Astrocyte (in vitro differentiated cells and primary cell): Measurements from ENCODE around the gene CRACR2A. TPM values are rescaled to one million over a fixed set of nuclear protein-coding genes. Genes with fewer than 3 reads are reported as not detected.

Source experiments
- DNase-seq: peaks from one replicate; pipeline ENCODE4 v3.0.0-alpha.2; 2010; ENCODE audit warnings: low read depth
- FAIRE-seq: peaks from 2 replicates; lab custom pipeline; 2011; peaks lifted over from hg19 to GRCh38; lab: Jason Lieb, UNC
- H2AFZ ChIP-seq: 2 replicates; pipeline ENCODE4 v1.6.0; 2012; ENCODE audit warnings: low read depth, low read length, inconsistent platforms
- H3K27ac ChIP-seq: 2 replicates; pipeline ENCODE4 v1.5.1; 2011; ENCODE audit warnings: low read depth, low read length, inconsistent platforms
- H3K27me3 ChIP-seq: 2 replicates; pipeline ENCODE4 v1.6.0; 2011; ENCODE audit warnings: low read length, inconsistent platforms; ENCODE audit not compliant: insufficient read depth
- H3K36me3 ChIP-seq: 2 replicates; pipeline ENCODE4 v1.5.1; 2011; ENCODE audit warnings: low read length, inconsistent platforms; ENCODE audit not compliant: insufficient read depth
- H3K4me1 ChIP-seq: 2 replicates; pipeline ENCODE4 v1.5.1; 2011; ENCODE audit warnings: low read length, inconsistent platforms; ENCODE audit not compliant: insufficient read depth
- H3K4me2 ChIP-seq: 2 replicates; pipeline ENCODE4 v1.6.0; 2012; ENCODE audit warnings: low read length, inconsistent platforms
- H3K4me3 ChIP-seq: 2 replicates; pipeline ENCODE4 v1.5.1; 2011; ENCODE audit warnings: low read depth, mild to moderate bottlenecking, low read length, inconsistent platforms; ENCODE audit not compliant: insufficient read depth
- H3K79me2 ChIP-seq: 2 replicates; pipeline ENCODE4 v1.6.0; 2012; ENCODE audit warnings: mild to moderate bottlenecking, low read length, inconsistent platforms; ENCODE audit not compliant: insufficient read depth
- H3K9ac ChIP-seq: 2 replicates; pipeline ENCODE4 v1.6.0; 2012; ENCODE audit warnings: mild to moderate bottlenecking, low read length, inconsistent platforms
- H3K9me3 ChIP-seq: 2 replicates; pipeline ENCODE4 v1.5.1; 2012; ENCODE audit warnings: low read depth, mild to moderate bottlenecking, low read length, inconsistent platforms; ENCODE audit not compliant: insufficient read depth
- H4K20me1 ChIP-seq: 2 replicates; pipeline ENCODE4 v1.6.0; 2012; ENCODE audit warnings: low read length, inconsistent platforms; ENCODE audit not compliant: insufficient read depth
- H3K27ac Mint-ChIP-seq: one replicate; pipeline ENCODE4 v1.8.0; 2021; ENCODE audit warnings: mild to moderate bottlenecking, mixed read lengths; ENCODE audit not compliant: unreplicated experiment
- H3K27me3 Mint-ChIP-seq: one replicate; pipeline ENCODE4 v1.8.0; 2021; ENCODE audit warnings: low read depth, mixed read lengths; ENCODE audit not compliant: unreplicated experiment
- H3K36me3 Mint-ChIP-seq: one replicate; pipeline ENCODE4 v1.8.0; 2021; ENCODE audit warnings: low read depth, mixed read lengths; ENCODE audit not compliant: unreplicated experiment
- H3K4me1 Mint-ChIP-seq: one replicate; pipeline ENCODE4 v1.8.0; 2021; ENCODE audit warnings: low read depth, mixed read lengths; ENCODE audit not compliant: unreplicated experiment
- H3K4me3 Mint-ChIP-seq: one replicate; pipeline ENCODE4 v1.8.0; 2021; ENCODE audit warnings: mild to moderate bottlenecking, moderate library complexity, mixed read lengths; ENCODE audit not compliant: unreplicated experiment
- H3K9me3 Mint-ChIP-seq: one replicate; pipeline ENCODE4 v1.8.0; 2021; ENCODE audit warnings: mild to moderate bottlenecking, mixed read lengths; ENCODE audit not compliant: unreplicated experiment
- EZH2 ChIP-seq: IDR thresholded peaks from 2 replicates; pipeline ENCODE4 v1.6.1; 2012; ENCODE audit warnings: mild to moderate bottlenecking, low read length, inconsistent platforms; ENCODE audit not compliant: insufficient read depth
- total RNA-seq: library from RNA; stranded (reverse); gene quantifications from 2 replicates; pipeline ENCODE4 v1.2.1, GENCODE V29; 2021
- TF ChIP-seq, protein P1 (sequence below): IDR thresholded peaks from 2 replicates; pipeline ENCODE4 v1.5.1; 2011; ENCODE audit warnings: low read depth, mild to moderate bottlenecking, inconsistent platforms, low read length, moderate library complexity; ENCODE audit not compliant: insufficient read depth

Gene CRACR2A
- total RNA-seq, 1 donor from 2014 or later: 1.5 TPM

DNA sequence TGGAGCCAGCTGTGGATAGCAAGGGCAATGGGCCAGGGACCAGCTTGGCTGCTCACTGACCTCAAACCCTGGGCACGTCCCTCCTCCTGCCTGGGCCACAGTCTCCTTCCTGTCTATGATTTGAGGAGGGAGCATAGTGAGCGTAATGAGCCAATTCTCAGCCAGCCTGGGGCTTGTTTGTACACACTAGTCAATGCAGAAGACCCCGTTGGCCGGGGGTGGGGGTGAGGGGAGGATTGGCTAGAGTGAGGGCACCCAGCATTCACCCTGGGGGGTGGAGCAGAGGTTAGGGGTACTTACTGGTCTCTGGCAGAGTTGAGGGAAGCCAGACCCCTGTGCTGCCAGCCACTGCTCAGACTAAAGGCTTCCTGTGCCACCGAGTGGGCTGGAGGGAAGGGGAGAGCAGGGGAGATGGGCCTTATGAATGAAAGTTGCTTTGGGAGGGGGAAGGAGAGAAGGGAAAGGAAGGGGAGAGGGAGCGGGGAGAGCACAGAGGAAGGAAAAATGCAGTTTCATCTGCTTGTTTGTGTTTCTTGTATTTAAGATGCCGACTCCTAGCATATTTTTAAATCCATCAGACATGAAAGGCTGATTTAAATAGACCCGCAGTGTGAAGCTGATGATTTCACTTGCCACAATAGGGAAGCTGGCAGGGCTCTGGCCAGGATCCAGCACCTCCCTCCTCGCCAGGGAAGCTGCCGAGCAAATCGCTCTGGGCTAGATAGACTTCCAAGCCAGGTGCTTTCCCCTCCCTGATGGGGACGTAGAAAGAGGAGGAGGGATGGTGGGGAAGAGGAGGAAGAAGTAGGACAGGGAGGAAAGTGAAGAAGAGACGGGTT, 147.9 kb downstream of the CRACR2A start:
- no peaks in the 10 kb centered on the region for H3K4me1 ChIP-seq
- peaks cover 51% of the 10 kb centered on the region for H3K27me3 Mint-ChIP-seq
- no peak for TF ChIP-seq EZH2
- TF ChIP-seq, protein P1, sequence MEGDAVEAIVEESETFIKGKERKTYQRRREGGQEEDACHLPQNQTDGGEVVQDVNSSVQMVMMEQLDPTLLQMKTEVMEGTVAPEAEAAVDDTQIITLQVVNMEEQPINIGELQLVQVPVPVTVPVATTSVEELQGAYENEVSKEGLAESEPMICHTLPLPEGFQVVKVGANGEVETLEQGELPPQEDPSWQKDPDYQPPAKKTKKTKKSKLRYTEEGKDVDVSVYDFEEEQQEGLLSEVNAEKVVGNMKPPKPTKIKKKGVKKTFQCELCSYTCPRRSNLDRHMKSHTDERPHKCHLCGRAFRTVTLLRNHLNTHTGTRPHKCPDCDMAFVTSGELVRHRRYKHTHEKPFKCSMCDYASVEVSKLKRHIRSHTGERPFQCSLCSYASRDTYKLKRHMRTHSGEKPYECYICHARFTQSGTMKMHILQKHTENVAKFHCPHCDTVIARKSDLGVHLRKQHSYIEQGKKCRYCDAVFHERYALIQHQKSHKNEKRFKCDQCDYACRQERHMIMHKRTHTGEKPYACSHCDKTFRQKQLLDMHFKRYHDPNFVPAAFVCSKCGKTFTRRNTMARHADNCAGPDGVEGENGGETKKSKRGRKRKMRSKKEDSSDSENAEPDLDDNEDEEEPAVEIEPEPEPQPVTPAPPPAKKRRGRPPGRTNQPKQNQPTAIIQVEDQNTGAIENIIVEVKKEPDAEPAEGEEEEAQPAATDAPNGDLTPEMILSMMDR: no peak
- H3K27ac ChIP-seq: no peak overlapping the region
- H4K20me1 ChIP-seq: no peaks in the 10 kb centered on the region
- H2AFZ ChIP-seq: no peak overlapping the region
- H3K4me1 Mint-ChIP-seq: peaks cover 12% of the 10 kb centered on the region
- H3K9ac ChIP-seq: no peak overlapping the region
- no peaks in the 10 kb centered on the region for H3K9me3 ChIP-seq
- no peak overlapping the region for H3K4me3 Mint-ChIP-seq
- no peak overlapping the region for H3K27ac Mint-ChIP-seq
- DNase-seq: no peak
- H3K36me3 ChIP-seq: no peaks in the 10 kb centered on the region
- H3K36me3 Mint-ChIP-seq: no peaks in the 10 kb centered on the region
- no peak for FAIRE-seq
- H3K4me3 ChIP-seq: no peak overlapping the region
- H3K9me3 Mint-ChIP-seq: no peaks in the 10 kb centered on the region
- H3K4me2 ChIP-seq: no peak overlapping the region
- no peaks in the 10 kb centered on the region for H3K79me2 ChIP-seq
- H3K27me3 ChIP-seq: peaks cover 9% of the 10 kb centered on the region

- H3K4me1 Mint-ChIP-seq: peaks cover 14% of the 10 kb centered on the region
- no peak overlapping the region for H3K4me3 ChIP-seq
- no peak for DNase-seq
- H3K4me3 Mint-ChIP-seq: no peak overlapping the region
- H2AFZ ChIP-seq: no peak overlapping the region
- H3K27ac Mint-ChIP-seq: no peak overlapping the region
- no peak overlapping the region for H3K27ac ChIP-seq
- H3K4me2 ChIP-seq: no peak overlapping the region
- H3K9me3 Mint-ChIP-seq: no peaks in the 10 kb centered on the region
- peaks cover 13% of the 10 kb centered on the region for H3K27me3 ChIP-seq
- no peak for FAIRE-seq
- H3K4me1 ChIP-seq: no peaks in the 10 kb centered on the region
- no peaks in the 10 kb centered on the region for H4K20me1 ChIP-seq
- H3K36me3 ChIP-seq: no peaks in the 10 kb centered on the region
- H3K36me3 Mint-ChIP-seq: no peaks in the 10 kb centered on the region
- no peak overlapping the region for H3K9ac ChIP-seq
- H3K9me3 ChIP-seq: no peaks in the 10 kb centered on the region
- H3K79me2 ChIP-seq: no peaks in the 10 kb centered on the region
- peaks cover 55% of the 10 kb centered on the region for H3K27me3 Mint-ChIP-seq
- TF ChIP-seq, protein P1: no peak
- TF ChIP-seq EZH2: no peak
Observed at GRCh38 chr12:3604286-3604685, 148.6 kb downstream of the CRACR2A start.

GRCh38 chr12:3603576-3603975, 149.3 kb downstream of the CRACR2A start:
- no peak for DNase-seq
- H3K27ac ChIP-seq: no peak overlapping the region

More at GRCh38 chr12:3603576-3603975, 149.3 kb downstream of the CRACR2A start:
- Mint-ChIP-seq H3K4me3 (no peak overlapping the region), H3K9me3 (no peaks in the 10 kb centered on the region), H3K27ac (no peak overlapping the region), H3K27me3 (peaks cover 55% of the 10 kb centered on the region), H3K36me3 (no peaks in the 10 kb centered on the region), H3K4me1 (peaks cover 14% of the 10 kb centered on the region)
- H3K4me2 ChIP-seq: no peak overlapping the region
- no peak overlapping the region for H2AFZ ChIP-seq
- H3K9me3 ChIP-seq: no peaks in the 10 kb centered on the region
- no peak overlapping the region for H3K9ac ChIP-seq
- no peaks in the 10 kb centered on the region for H4K20me1 ChIP-seq
- FAIRE-seq: no peak
- TF ChIP-seq, protein P1: no peak
- no peak for TF ChIP-seq EZH2
- no peak overlapping the region for H3K4me3 ChIP-seq
- no peaks in the 10 kb centered on the region for H3K79me2 ChIP-seq
- no peaks in the 10 kb centered on the region for H3K36me3 ChIP-seq
- H3K27me3 ChIP-seq: peaks cover 14% of the 10 kb centered on the region
- no peaks in the 10 kb centered on the region for H3K4me1 ChIP-seq
